Subcutaneous adipose tissue (tissue), 4 donors: Measurements from ENCODE around the gene SEC24C. TPM values are rescaled to one million over a fixed set of nuclear protein-coding genes. Genes with fewer than 3 reads are reported as not detected.

Experiments used
- total RNA-seq, 4 donors: library from RNA; depleted of rRNA; stranded (reverse); fragments of >200 nt; gene quantifications; one replicate each; pipeline ENCODE4 v1.1.0, GENCODE V29; 2016
- TF ChIP-seq, protein P1 (sequence below): fragments of 450-650 bp; IDR thresholded peaks from one replicate; pipeline ENCODE4 v1.5.1; 2016; ENCODE audit warnings: low read depth, mild to moderate bottlenecking, control low read depth, antibody characterized with exemption, moderate library complexity

Gene SEC24C
- total RNA-seq, 4 donors from 2014 or later: 36.7 to 48.8 (median 40.1) TPM

DNA sequence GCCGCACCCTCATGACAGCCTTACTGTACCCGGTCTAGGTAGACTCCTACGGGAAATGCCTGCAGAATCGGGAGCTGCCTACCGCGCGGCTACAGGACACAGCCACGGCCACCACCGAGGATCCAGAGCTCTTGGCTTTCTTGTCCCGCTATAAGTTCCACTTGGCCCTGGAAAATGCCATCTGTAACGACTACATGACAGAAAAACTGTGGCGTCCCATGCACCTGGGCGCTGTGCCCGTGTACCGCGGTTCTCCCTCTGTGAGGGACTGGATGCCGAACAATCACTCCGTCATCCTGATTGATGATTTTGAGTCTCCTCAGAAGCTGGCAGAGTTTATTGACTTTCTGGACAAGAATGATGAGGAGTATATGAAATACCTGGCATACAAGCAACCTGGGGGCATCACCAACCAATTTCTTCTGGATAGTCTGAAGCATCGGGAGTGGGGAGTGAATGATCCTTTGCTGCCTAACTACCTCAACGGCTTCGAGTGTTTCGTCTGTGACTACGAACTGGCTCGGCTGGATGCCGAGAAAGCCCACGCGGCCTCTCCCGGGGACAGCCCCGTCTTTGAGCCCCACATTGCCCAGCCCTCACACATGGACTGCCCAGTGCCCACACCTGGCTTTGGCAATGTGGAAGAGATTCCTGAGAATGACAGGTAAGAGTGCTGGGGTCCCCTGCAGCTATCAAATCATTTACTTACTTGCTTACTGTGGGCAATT, 29.1 kb downstream of the SEC24C start:
- TF ChIP-seq, protein P1, sequence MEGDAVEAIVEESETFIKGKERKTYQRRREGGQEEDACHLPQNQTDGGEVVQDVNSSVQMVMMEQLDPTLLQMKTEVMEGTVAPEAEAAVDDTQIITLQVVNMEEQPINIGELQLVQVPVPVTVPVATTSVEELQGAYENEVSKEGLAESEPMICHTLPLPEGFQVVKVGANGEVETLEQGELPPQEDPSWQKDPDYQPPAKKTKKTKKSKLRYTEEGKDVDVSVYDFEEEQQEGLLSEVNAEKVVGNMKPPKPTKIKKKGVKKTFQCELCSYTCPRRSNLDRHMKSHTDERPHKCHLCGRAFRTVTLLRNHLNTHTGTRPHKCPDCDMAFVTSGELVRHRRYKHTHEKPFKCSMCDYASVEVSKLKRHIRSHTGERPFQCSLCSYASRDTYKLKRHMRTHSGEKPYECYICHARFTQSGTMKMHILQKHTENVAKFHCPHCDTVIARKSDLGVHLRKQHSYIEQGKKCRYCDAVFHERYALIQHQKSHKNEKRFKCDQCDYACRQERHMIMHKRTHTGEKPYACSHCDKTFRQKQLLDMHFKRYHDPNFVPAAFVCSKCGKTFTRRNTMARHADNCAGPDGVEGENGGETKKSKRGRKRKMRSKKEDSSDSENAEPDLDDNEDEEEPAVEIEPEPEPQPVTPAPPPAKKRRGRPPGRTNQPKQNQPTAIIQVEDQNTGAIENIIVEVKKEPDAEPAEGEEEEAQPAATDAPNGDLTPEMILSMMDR: no peak

DNA sequence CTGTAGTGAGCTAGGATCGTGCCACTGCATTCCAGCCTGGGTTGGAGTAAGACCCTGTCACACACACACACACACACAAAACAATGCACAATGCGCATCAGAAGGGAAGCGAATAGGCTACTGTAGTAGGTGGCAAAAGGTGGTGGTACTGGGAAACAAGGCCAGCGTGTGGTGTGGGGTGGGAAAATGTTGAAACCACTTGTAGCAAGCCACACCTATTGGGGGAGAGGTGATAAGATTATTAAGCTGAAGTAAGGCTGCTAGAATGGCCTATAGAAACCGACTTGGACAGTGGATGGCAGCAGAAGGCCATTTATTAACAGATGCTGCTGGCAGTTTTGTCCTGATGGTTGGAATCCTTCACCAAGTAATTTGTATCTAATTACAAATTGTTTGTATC, 30.5 kb downstream of the SEC24C start:
- TF ChIP-seq, protein P1: no peak

DNA sequence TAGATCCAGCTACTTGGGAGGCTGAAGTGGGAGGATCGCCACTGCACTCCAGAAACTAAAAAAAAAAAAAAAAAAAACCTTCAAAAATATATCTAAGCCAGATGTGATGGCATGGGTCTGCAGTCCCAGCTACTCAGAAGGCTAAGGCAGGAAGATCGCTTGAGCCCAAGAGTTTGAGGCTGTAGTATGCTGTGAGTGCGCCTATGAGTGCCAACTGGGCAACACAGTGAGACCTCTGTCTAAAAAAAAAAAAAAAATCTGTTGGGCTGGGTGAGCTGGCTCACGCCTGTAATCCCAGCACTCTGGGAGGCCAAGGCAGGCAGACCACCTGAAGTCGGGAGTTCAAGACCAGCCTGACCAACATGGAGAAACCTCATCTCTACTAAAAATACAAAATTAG, 34.8 kb downstream of the SEC24C start:
- TF ChIP-seq, protein P1: no peak

DNA sequence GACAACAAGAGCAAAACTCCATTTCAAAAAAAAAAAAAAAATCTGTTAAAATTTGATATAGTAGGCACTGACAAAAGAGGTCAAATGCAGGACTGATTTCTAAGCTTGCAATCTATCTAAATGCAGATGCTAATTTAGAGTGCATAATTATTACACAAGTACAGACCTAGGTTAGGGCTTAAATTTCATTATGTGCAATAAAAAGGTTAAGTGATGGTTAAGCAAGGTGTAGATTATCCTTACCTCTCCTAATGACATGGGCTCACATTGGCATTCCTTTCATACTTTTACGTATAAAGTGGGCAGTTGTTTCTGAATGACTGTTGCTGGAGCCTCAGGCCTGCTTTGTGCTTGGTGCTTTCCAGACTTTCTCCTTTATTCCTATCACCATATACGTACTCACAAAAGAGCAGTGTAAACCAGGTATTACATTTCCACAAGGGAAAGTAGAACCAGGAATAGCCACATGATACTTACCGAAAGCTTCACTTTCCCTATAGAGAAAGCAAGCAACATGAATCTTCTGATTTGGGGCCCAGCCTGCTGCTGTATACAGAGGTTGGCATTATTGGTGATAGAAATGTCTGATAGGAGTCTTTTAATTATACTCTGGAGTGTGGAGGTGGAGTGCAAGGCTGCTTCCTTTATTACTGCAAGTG, 35.5 kb downstream of the SEC24C start:
- TF ChIP-seq, protein P1: no peak

DNA sequence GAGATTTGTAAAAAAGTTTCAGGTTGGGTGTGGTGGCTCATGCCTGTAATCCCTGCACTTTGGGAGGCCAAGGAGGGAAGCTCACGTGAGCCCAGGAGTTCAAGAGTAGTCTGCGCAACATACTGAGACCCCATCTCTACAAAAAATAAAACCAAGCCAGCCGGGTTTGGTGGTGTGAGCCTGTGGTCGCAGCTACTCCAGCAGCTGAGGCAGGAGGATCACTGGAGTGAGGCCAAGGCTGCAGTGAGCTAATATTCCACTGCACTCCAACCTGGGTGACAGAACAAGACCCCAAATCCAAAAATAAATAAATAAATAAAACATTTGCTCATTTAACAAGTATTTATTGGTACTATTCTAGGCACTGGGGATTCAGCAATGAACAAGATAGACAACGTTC, 36.1 kb downstream of the SEC24C start:
- TF ChIP-seq, protein P1: no peak

DNA sequence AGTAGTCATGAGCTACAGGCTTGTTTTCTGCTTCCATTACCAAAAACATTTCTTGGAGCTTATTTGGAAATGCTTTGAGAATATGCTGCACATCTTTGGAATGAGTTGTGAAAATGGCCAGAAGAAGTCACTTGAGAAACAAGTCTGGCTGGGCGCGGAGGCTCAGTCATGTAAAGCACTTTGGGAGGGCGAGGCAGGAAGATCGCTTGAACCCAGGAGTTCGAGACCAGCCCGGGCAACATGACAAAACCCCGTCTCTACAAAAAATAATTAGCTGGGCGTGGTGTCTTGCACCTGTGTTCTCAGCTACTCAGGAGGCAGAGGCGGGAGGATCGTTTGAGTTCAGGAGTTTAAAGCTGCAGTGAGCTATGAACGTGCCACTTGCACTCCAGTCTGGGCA, 36.8 kb downstream of the SEC24C start:
- TF ChIP-seq, protein P1: no peak

DNA sequence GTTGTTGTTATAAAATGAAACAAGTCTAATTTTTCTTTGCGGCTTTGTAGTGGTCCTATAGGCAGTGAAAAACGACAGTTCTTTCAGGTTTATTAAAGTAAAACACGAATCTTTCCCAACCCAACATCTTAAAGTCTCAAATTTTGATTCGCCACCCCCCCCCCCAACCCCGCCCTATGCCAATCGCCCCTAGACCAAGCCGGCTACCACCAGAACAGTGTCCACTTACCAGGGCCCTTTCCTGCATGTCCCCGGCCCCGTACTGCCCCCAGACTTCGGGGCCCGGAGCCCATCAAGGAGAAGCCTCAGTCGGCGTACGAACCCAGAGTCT, 37.3 kb downstream of the SEC24C start:
- TF ChIP-seq, protein P1: no peak
